GM19463 (cell line): ENCODE results near the gene CHRD.
"Not testable (repeated sequence)": the region's sequence is repeated elsewhere in the genome, so short reads cannot be mapped to it uniquely, and the experiment has no call there.

Experiments
- ATAC-seq: cut with Tn5 transposase; IDR thresholded peaks from one replicate; pipeline ENCODE4 v1.9.1; 2021; ENCODE audit warnings: mild to moderate bottlenecking, moderate library complexity; ENCODE audit not compliant: unreplicated experiment

CHRD gene

GRCh38 chr3:184379358-184380184 lies at the start of gene CHRD:
Gene CHRD (plus strand): TSS chr3:184380054. CDS start chr3:184380319, 265 bp downstream.
- no peak for ATAC-seq

- no peak for ATAC-seq
Measured at GRCh38 chr3:184332370-184333090, 47.3 kb upstream of the CHRD start.

DNA sequence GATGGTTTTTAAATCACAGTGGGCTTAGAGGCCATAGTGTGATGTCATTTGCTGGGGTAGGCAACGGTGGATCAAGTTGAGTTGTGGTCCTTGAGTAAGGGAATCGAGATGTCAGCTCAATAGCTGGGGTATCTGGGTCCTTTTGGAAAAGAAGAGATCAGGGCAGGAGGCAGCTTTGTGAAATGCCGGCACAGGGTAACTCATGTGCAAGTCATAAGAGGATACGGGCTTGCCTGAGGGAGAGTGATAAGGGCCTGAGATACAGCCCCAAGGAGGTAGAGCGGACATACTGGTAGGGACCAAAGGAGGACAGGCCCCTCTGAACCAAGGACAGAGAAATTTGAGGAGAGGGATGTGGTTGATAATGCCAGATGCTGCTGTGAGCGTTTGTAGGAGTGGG lies 46.7 kb upstream of the CHRD start:
- ATAC-seq = no peak

- ATAC-seq = no peak
Measured at GRCh38 chr3:184333700-184334099, 46.2 kb upstream of the CHRD start.

- no peak for ATAC-seq
Measured at GRCh38 chr3:184334470-184335158, 45.2 kb upstream of the CHRD start.

GRCh38 chr3:184335291-184335660 lies 44.6 kb upstream of the CHRD start:
- no peak for ATAC-seq

- peak; percentile 78 for ATAC-seq
Measured at GRCh38 chr3:184335661-184336546, 44.0 kb upstream of the CHRD start.

DNA sequence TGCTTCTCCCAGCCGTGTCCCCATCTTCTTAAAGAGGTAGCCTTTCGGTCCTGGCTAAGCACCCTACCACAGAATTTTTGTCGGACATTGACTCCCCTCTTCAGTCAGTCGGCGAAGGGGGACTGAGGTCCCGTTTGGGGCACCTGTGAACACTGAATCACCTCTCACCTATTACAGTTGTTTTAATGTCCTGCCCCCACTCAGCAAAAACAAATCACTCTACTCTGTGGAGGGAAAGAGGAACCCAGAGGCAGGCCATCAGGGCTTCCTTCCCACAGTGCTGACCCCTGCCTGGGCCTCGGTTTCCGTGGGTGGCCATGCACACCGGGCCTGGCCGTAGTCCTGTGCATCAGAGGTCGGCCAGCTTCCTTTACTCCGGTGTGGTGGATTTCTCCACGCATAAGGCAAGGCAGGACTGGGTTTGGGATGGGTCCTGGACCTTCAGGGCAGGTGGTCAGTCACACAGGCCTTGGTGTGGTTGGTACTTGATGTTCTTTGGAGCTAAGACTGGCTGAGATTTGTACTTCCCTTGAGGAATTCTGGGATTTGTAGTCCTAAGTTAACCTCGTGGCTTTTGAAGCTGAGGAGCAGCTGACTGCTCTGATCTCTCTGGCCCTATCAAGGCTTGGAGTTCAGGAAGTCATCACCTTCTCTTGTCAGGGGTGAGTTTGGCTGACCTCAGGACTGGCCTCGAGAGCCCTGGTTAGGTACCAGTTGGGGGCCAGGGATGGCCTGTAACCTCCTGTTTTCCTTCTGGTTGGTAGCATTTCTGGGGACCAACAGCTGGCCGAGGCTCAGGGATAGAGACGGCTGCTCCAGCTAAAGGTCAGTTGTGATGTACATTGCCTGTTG lies 43.1 kb upstream of the CHRD start:
- ATAC-seq = no peak

GRCh38 chr3:184337399-184337714 lies 42.5 kb upstream of the CHRD start, which contains the start of gene FAM131A:
Gene FAM131A (plus strand): TSS chr3:184337600. CDS start chr3:184337631, 31 bp downstream.
- no peak for ATAC-seq

DNA sequence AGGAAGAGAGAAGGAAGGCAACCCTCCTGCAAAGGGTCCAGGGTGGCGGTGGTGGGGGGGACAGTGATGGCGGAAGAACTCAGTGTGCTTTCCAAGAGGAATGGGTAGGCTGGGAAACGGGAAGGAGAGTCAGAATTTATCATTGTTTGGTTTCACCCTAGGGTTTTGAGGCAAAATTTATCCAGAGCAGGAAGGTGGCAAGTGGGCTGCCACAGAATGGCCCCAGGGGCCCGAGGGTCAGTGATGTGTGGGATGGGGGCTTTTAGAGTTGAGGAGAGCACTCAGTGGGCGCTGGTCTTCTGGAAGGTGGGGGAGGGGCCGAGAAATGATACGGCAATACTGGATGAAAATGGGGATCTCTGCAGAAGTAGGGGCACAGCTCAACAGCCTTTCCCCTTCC lies 41.9 kb upstream of the CHRD start:
- no peak for ATAC-seq

DNA sequence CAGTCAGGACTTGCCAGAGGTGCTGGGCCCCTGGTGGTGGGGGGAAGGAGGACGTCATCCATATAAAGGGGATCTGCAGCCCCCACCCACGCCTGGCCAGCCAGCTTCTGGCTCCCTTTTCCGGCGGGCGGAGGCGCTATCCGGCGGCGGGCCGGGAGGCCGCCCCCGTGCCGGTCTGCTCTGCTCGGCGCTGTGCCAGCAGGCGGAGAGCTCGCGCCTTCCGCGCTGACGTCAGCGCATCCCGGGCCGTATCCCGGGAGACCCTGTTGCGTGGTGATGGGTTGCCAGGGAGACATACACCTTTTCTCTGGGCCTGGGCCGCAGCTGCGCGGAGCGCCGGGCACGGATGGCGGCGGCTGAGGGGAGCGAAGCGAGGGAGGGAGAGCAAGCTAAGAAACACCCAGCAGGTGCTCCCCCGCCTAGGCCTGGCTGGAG lies 41.3 kb upstream of the CHRD start:
- ATAC-seq = no peak

DNA sequence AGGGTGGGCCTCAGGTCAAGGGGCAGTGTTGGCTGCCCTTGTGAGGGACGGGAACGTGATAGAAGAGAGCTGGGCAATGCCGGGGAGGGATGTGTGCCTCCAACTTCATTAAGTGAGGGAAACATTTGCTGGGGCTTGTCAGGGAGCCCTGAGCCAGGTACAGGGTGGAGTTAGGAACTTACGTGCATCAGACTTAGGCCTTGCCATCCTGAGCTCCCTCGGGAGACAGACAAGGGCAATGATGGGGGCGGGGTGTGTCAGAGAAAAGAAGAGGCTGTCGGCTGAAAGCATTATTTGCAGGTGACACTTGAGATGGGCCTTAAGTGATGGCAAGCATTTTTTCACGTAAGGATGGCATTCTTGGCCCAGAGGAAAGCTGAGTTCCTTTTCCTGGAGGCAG lies 40.9 kb upstream of the CHRD start:
- ATAC-seq = no peak

- ATAC-seq = not testable (repeated sequence)
Measured at GRCh38 chr3:184339451-184340135, 40.3 kb upstream of the CHRD start.

DNA sequence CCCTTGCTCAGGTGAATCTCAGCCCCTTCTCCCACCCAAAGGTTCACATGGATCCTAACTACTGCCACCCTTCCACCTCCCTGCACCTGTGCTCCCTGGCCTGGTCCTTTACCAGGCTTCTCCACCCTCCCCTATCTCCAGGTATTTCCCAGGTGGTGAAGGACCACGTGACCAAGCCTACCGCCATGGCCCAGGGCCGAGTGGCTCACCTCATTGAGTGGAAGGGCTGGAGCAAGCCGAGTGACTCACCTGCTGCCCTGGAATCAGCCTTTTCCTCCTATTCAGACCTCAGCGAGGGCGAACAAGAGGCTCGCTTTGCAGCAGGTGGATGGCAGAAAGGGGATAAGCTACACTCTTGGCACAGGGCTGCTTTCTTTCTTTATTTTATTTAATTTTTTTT lies 37.9 kb upstream of the CHRD start:
- ATAC-seq = no peak

GRCh38 chr3:184343200-184343876 lies 36.5 kb upstream of the CHRD start:
- no peak for ATAC-seq

- no peak for ATAC-seq
Measured at GRCh38 chr3:184344579-184345316, 35.1 kb upstream of the CHRD start.

GRCh38 chr3:184345317-184346144 lies 34.3 kb upstream of the CHRD start:
- ATAC-seq = no peak
